ENCODE results near the gene WNK1. TPM values are rescaled to one million over a fixed set of nuclear protein-coding genes. Genes with fewer than 3 reads are reported as not detected.

WNK1 gene
- total and polyA plus RNA-seq, 2 donors (not counting 3 experiments of a cell fraction or from before 2014, with no cell fraction given): 46.3 to 108 TPM

- intact Hi-C loops (cut with micrococcal nuclease): no loop called here
- ChIA-PET CTCF (interaction anchor here (4.0 kb wide), 1 partner anchor 149 kb away, joined by 19 read pairs; no protein-coding TSS in a partner anchor), POLR2A (no interaction called here)
- FAIRE-seq (no peak), DNase-seq (ENCODE audit: low read depth, low spot score) (no peak)
- H3K4me3 ChIP-seq (replicated peaks in 1 of 3; ENCODE audit: insufficient read depth in 1 of 3, low read depth in 1 of 3, low read length in 3 of 3): no peak overlapping the region
- H3K4me1 ChIP-seq (ENCODE audit: control insufficient read depth, extremely low read depth, insufficient read depth, low read length): peaks cover 6% of the 10 kb centered on the region
- TF ChIP-seq FOS (IDR thresholded peaks at IDR 0.05; ENCODE audit: borderline replicate concordance, insufficient read depth, low read length) (no peak), POLR2A (IDR thresholded peaks at IDR 0.05; ENCODE audit: low read depth, low read length) (no peak), CTCF (IDR thresholded peaks at IDR 0.05; ENCODE audit: extremely low read depth in 1 of 2, insufficient read depth in 1 of 2, low read depth in 1 of 2, low read length in 2 of 2) (no peak), EZH2 (IDR thresholded peaks at IDR 0.05; ENCODE audit: borderline replicate concordance, low read depth, low read length, severe bottlenecking) (no peak), MAX (IDR thresholded peaks at IDR 0.05; ENCODE audit: insufficient read depth, insufficient read length) (no peak), POLR2AphosphoS5 (IDR thresholded peaks at IDR 0.05; ENCODE audit: insufficient read depth, low read depth, low read length) (no peak), JUN (IDR thresholded peaks at IDR 0.05; ENCODE audit: borderline replicate concordance, insufficient read depth, insufficient read length, low read depth) (no peak), MYC (IDR thresholded peaks at IDR 0.05; ENCODE audit: low read depth, low read length) (no peak), GATA2 (IDR thresholded peaks at IDR 0.05; ENCODE audit: insufficient read depth, insufficient read length, low read depth, low read length) (no peak)
- H3K4me2 ChIP-seq (ENCODE audit: insufficient read depth, low read length): no peak overlapping the region
- no peak overlapping the region for H3K9ac ChIP-seq (replicated peaks; ENCODE audit: extremely low read depth, insufficient read depth, low read length)
- dilution Hi-C loops (cut with MboI; ENCODE audit: extremely low pct_ligation_motif_present, low sequenced_read_pairs): no loop called here
- no peaks in the 10 kb centered on the region for H3K27me3 ChIP-seq (ENCODE audit: control insufficient read depth in 2 of 2, insufficient read depth in 2 of 2, low read length in 2 of 2)
- BruUV-seq (replicated peaks): no TSS peak
- H4K20me1 ChIP-seq (replicated peaks; ENCODE audit: control insufficient read depth, extremely low read depth, insufficient read depth, low read length): no peaks in the 10 kb centered on the region
- H3K36me3 ChIP-seq (ENCODE audit: control insufficient read depth in 2 of 2, extremely low read depth in 1 of 2, insufficient read depth in 2 of 2, low read length in 2 of 2): no peaks in the 10 kb centered on the region
- peaks cover 27% of the 10 kb centered on the region for H3K79me2 ChIP-seq (ENCODE audit: control insufficient read depth, insufficient read depth, low read length)
- no peak overlapping the region for H3K27ac ChIP-seq (ENCODE audit: insufficient read depth, low read depth, low read length)
- no peak overlapping the region for H2AFZ ChIP-seq (ENCODE audit: low read depth, low read length)
- H3K9me3 ChIP-seq (replicated peaks; ENCODE audit: control insufficient read depth, insufficient read depth, low read length): no peaks in the 10 kb centered on the region
- no peaks in the 10 kb centered on the region for H3K9me1 ChIP-seq (replicated peaks; ENCODE audit: control insufficient read depth, extremely low read depth, insufficient read depth, low read length)
Measured at GRCh38 chr12:944211-944610, 191.8 kb downstream of the WNK1 start.

All from endothelial cell of umbilical vein (primary cell).